ENCODE measurements around the gene DCAF11.

Gene DCAF11

GRCh38 chr14:24113801-24114531 lies 611 bp upstream of the DCAF11 start:
- TF ChIP-seq GATA3 (IDR thresholded peaks at IDR 0.05; ENCODE audit: low read depth, low read length) = no peak
- TF ChIP-seq GATA2 (IDR thresholded peaks at IDR 0.05; ENCODE audit: low read depth, low read length) = no peak

- TF ChIP-seq GATA2 (IDR thresholded peaks at IDR 0.05; ENCODE audit: low read depth, low read length) (no peak), GATA3 (IDR thresholded peaks at IDR 0.05; ENCODE audit: low read depth, low read length) (no peak)
These were observed 998 bp downstream of the DCAF11 start for GRCh38 chr14:24115422-24116127.

GRCh38 chr14:24116128-24116814 lies 1.7 kb downstream of the DCAF11 start:
- TF ChIP-seq GATA2 (IDR thresholded peaks at IDR 0.05; ENCODE audit: low read depth, low read length) (no peak), GATA3 (IDR thresholded peaks at IDR 0.05; ENCODE audit: low read depth, low read length) (no peak)

- TF ChIP-seq GATA3 (IDR thresholded peaks at IDR 0.05; ENCODE audit: low read depth, low read length) (no peak), GATA2 (IDR thresholded peaks at IDR 0.05; ENCODE audit: low read depth, low read length) (no peak)
These were observed 2.6 kb downstream of the DCAF11 start for GRCh38 chr14:24117179-24117578.

- TF ChIP-seq GATA2 (IDR thresholded peaks at IDR 0.05; ENCODE audit: low read depth, low read length) = no peak
- no peak for TF ChIP-seq GATA3 (IDR thresholded peaks at IDR 0.05; ENCODE audit: low read depth, low read length)
These were observed 5.1 kb downstream of the DCAF11 start for GRCh38 chr14:24119691-24120090.

- TF ChIP-seq GATA3 (IDR thresholded peaks at IDR 0.05; ENCODE audit: low read depth, low read length) (no peak), GATA2 (IDR thresholded peaks at IDR 0.05; ENCODE audit: low read depth, low read length) (no peak)
These were observed 6.6 kb downstream of the DCAF11 start for GRCh38 chr14:24121210-24121609.

GRCh38 chr14:24122416-24122815 lies 7.8 kb downstream of the DCAF11 start:
- TF ChIP-seq GATA3 (IDR thresholded peaks at IDR 0.05; ENCODE audit: low read depth, low read length) (no peak), GATA2 (IDR thresholded peaks at IDR 0.05; ENCODE audit: low read depth, low read length) (no peak)

- TF ChIP-seq GATA3 (IDR thresholded peaks at IDR 0.05; ENCODE audit: low read depth, low read length) (no peak), GATA2 (IDR thresholded peaks at IDR 0.05; ENCODE audit: low read depth, low read length) (no peak)
These were observed 8.3 kb downstream of the DCAF11 start for GRCh38 chr14:24122898-24123297.

- TF ChIP-seq GATA2 (IDR thresholded peaks at IDR 0.05; ENCODE audit: low read depth, low read length) (no peak), GATA3 (IDR thresholded peaks at IDR 0.05; ENCODE audit: low read depth, low read length) (no peak)
These were observed 9.1 kb downstream of the DCAF11 start for GRCh38 chr14:24123424-24124417.

- no peak for TF ChIP-seq GATA2 (IDR thresholded peaks at IDR 0.05; ENCODE audit: low read depth, low read length)
- TF ChIP-seq GATA3 (IDR thresholded peaks at IDR 0.05; ENCODE audit: low read depth, low read length) = no peak
These were observed 12.4 kb downstream of the DCAF11 start for GRCh38 chr14:24126939-24127338.

- no peak for TF ChIP-seq GATA3 (IDR thresholded peaks at IDR 0.05; ENCODE audit: low read depth, low read length)
- no peak for TF ChIP-seq GATA2 (IDR thresholded peaks at IDR 0.05; ENCODE audit: low read depth, low read length)
These were observed 13.1 kb downstream of the DCAF11 start for GRCh38 chr14:24127673-24128072.

- no peak for TF ChIP-seq GATA3 (IDR thresholded peaks at IDR 0.05; ENCODE audit: low read depth, low read length)
- no peak for TF ChIP-seq GATA2 (IDR thresholded peaks at IDR 0.05; ENCODE audit: low read depth, low read length)
These were observed 14.9 kb downstream of the DCAF11 start for GRCh38 chr14:24129410-24129998.

- TF ChIP-seq GATA3 (IDR thresholded peaks at IDR 0.05; ENCODE audit: low read depth, low read length) (no peak), GATA2 (IDR thresholded peaks at IDR 0.05; ENCODE audit: low read depth, low read length) (no peak)
These were observed 15.8 kb downstream of the DCAF11 start, which contains the start of gene FITM1 for GRCh38 chr14:24130380-24130716. TSS of gene FITM1 (plus strand) at chr14:24130659. CDS start at chr14:24131564, 905 bp downstream.
